ENCODE measurements around the gene GNAI3.

GNAI3 gene

DNA sequence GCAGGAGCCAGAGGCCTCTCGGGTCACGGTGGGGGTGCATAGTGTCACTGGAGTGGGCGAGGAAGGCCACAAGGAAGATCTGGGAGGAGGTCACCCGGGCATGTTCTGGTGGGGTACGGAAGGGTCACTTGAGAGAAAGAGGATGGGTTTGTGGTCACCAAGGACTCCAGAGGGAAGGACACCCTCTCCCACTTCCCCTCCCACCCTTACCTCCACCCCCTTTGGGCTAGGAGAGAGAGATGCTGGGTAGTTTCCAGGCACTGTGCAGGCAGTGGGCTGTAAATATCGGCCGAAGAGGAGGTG is 39.6 kb upstream of the GNAI3 start:
- TF ChIP-seq, protein P1, sequence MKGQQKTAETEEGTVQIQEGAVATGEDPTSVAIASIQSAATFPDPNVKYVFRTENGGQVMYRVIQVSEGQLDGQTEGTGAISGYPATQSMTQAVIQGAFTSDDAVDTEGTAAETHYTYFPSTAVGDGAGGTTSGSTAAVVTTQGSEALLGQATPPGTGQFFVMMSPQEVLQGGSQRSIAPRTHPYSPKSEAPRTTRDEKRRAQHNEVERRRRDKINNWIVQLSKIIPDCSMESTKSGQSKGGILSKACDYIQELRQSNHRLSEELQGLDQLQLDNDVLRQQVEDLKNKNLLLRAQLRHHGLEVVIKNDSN (IDR thresholded peaks at IDR 0.05): no peak
- TF ChIP-seq, protein P2, sequence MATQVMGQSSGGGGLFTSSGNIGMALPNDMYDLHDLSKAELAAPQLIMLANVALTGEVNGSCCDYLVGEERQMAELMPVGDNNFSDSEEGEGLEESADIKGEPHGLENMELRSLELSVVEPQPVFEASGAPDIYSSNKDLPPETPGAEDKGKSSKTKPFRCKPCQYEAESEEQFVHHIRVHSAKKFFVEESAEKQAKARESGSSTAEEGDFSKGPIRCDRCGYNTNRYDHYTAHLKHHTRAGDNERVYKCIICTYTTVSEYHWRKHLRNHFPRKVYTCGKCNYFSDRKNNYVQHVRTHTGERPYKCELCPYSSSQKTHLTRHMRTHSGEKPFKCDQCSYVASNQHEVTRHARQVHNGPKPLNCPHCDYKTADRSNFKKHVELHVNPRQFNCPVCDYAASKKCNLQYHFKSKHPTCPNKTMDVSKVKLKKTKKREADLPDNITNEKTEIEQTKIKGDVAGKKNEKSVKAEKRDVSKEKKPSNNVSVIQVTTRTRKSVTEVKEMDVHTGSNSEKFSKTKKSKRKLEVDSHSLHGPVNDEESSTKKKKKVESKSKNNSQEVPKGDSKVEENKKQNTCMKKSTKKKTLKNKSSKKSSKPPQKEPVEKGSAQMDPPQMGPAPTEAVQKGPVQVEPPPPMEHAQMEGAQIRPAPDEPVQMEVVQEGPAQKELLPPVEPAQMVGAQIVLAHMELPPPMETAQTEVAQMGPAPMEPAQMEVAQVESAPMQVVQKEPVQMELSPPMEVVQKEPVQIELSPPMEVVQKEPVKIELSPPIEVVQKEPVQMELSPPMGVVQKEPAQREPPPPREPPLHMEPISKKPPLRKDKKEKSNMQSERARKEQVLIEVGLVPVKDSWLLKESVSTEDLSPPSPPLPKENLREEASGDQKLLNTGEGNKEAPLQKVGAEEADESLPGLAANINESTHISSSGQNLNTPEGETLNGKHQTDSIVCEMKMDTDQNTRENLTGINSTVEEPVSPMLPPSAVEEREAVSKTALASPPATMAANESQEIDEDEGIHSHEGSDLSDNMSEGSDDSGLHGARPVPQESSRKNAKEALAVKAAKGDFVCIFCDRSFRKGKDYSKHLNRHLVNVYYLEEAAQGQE (IDR thresholded peaks at IDR 0.05; ENCODE audit: low read depth): no peak
- TF ChIP-seq NFIC (IDR thresholded peaks at IDR 0.05) (no peak), ZBTB7A (IDR thresholded peaks at IDR 0.05; ENCODE audit: low read depth) (no peak), TAF1 (IDR thresholded peaks at IDR 0.05; ENCODE audit: low read depth) (no peak), TCF12 (IDR thresholded peaks at IDR 0.05; ENCODE audit: low read depth) (no peak), RAD21 (IDR thresholded peaks at IDR 0.05; ENCODE audit: low read depth) (no peak), CREB1 (IDR thresholded peaks at IDR 0.05; ENCODE audit: low read depth) (no peak), CEBPB (IDR thresholded peaks at IDR 0.05) (no peak), EGR1 (IDR thresholded peaks at IDR 0.05) (no peak), TEAD4 (IDR thresholded peaks at IDR 0.05) (no peak), YY1 (IDR thresholded peaks at IDR 0.05; ENCODE audit: low read depth) (no peak), EP300 (IDR thresholded peaks at IDR 0.05; ENCODE audit: borderline replicate concordance) (no peak), FOXM1 (IDR thresholded peaks at IDR 0.05; ENCODE audit: borderline replicate concordance, low read depth) (no peak)
- TF ChIP-seq, protein P3, sequence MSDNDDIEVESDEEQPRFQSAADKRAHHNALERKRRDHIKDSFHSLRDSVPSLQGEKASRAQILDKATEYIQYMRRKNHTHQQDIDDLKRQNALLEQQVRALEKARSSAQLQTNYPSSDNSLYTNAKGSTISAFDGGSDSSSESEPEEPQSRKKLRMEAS (IDR thresholded peaks at IDR 0.05): no peak

DNA sequence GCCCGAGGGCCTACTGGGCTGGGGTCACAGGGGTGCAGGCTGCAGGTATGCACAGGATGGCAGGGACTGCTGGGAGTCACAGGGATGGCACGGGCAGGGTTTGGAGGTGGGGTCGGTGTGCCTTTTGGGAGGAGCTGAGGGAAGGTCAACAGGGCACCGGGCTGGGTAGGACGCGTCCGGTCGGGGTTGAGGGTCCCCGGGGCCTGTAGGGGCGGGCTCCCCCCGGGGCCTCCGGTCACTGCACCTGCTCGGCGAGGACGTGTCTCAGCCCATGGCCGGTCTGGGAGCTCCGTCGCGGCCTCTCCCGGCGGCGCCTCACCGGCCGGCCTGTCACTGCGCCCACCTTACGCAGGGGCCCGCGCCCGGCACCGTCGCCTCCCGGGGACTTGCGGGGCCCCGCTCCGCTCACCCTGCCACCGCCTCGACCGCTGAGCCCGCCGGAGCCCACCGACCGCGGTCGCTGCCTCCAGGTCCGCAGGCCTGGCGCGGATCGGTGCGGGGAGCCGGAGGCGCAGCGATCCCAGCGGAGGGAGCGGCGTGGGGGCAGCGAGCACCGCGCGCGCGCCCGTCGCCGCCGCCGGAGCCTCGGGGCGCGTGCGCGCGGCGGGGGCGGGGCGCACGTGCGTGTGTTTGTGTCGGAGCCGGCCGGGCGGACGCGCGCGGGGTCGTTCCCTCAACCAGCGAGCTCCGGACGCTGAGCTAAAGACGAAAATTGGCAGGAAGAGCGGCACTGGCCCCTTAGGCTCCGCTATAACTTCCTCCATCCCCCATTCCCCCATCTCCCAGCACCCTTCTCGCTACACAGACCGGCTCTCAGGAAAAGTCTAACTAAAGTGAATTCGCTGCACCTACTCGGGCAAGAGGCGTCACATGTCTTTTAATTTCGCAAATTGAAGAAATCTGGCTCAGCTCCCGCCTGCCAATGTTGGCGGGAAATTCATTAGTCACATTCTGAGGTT is 39.0 kb upstream of the GNAI3 start, which contains the start of gene AMIGO1:
AMIGO1 (minus strand) TSS at position 552 of the 959 bp plus-strand sequence. CDS start 815 bp downstream, outside the sequence.
- TF ChIP-seq CREB1 (IDR thresholded peaks at IDR 0.05; ENCODE audit: low read depth) (no peak), ZBTB7A (IDR thresholded peaks at IDR 0.05; ENCODE audit: low read depth) (peak; percentile 64; the same call in 1 of the 2 replicates), EP300 (IDR thresholded peaks at IDR 0.05; ENCODE audit: borderline replicate concordance) (no peak)
- TF ChIP-seq, protein P3 (IDR thresholded peaks at IDR 0.05): peak; percentile 65

DNA sequence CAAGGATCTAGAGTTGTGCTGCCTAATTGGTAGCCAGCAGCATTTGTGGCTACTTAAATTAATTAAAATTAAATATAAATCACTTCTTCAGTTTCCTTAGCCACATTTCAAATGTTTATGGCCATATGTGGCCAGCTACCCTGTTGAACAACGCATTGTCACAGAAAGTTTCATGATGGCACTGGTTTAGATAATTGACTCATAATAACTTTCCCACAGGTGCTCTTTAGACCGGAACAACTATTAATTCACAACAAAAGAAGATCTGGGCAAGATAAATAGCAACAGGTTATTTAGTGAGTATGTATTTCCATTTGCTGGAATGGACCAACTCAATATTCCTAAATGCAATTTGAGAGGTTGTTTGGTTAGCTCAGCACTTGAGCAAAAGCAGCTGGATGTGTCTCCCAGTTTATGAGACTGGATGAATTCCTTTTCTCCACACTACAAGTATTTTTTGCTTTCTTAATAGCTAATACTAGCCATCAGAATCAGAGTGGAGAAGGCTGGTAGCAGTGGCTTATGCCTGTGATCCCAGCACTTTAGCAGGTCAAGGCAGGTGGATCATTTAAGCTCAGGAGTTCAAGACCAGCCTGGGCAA is 35.2 kb upstream of the GNAI3 start:
- no peak for TF ChIP-seq CREB1 (IDR thresholded peaks at IDR 0.05; ENCODE audit: low read depth)
- TF ChIP-seq RAD21 (IDR thresholded peaks at IDR 0.05; ENCODE audit: low read depth): no peak

DNA sequence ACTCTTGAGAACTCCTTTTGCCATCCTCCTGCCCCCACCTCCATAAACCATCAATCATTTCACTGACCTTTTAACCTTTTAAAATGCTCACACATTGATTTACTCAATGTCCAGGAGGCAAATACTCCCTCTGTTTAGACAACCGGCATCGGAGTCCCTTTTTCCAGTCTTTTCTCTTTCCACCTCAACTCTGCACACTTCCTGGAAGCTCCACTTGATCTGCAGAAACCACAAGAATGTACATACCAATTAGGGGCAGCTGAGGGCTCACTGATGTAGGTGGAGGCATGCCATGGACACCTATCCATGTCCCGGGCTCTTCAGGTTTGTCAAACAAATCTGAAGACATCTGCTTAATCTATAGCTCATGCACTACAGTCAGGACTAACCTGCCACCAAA is 33.6 kb upstream of the GNAI3 start:
- TF ChIP-seq TAF1 (IDR thresholded peaks at IDR 0.05; ENCODE audit: low read depth): no peak

DNA sequence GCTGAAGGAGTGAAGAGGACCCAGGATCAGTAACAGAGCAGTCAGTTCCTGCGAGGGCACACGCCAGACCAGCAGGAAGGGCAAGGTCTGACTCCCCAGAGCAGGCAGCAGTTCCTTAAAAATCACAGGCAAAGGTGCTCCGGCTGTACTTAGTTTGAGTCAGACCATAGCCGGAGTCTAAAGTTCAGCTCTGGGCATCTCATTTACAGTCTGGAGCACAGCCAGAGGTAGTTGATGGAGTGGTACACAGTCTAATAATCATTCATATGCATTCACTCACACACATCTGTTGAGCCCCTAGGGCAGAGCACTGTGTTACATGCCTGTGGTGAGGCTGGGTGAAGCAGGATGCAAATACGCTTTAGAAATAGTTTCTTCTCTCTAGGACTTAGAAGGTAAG is 31.5 kb upstream of the GNAI3 start:
- TF ChIP-seq RAD21 (IDR thresholded peaks at IDR 0.05; ENCODE audit: low read depth) (no peak), FOXM1 (IDR thresholded peaks at IDR 0.05; ENCODE audit: borderline replicate concordance, low read depth) (no peak), TCF12 (IDR thresholded peaks at IDR 0.05; ENCODE audit: low read depth) (no peak), EGR1 (IDR thresholded peaks at IDR 0.05) (no peak), TAF1 (IDR thresholded peaks at IDR 0.05; ENCODE audit: low read depth) (no peak), NFIC (IDR thresholded peaks at IDR 0.05) (no peak), CEBPB (IDR thresholded peaks at IDR 0.05) (no peak), YY1 (IDR thresholded peaks at IDR 0.05; ENCODE audit: low read depth) (no peak), ZBTB7A (IDR thresholded peaks at IDR 0.05; ENCODE audit: low read depth) (no peak), EP300 (IDR thresholded peaks at IDR 0.05; ENCODE audit: borderline replicate concordance) (no peak), CREB1 (IDR thresholded peaks at IDR 0.05; ENCODE audit: low read depth) (no peak), TEAD4 (IDR thresholded peaks at IDR 0.05) (no peak)
- TF ChIP-seq, protein P1 (IDR thresholded peaks at IDR 0.05): no peak

DNA sequence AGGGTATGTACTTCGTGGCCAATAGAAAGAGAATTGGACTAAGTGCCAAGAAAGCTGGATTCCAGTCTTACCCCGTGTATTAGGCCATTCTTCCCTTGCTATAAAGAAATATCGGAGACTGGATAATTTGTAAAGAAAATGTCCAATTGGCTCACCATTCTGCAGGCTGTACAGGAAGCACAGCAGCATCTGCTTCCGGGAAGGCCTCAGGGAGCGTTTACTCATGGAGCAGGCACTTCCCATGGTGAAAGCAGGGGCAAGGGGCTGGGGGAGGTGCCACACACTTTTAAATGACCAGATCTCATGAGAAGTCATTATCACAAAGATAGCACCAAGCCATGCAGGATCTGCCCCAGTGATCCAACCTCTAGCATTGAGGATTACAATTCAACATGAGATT is 31.1 kb upstream of the GNAI3 start:
- TF ChIP-seq, protein P2 (IDR thresholded peaks at IDR 0.05; ENCODE audit: low read depth): no peak
- TF ChIP-seq FOXM1 (IDR thresholded peaks at IDR 0.05; ENCODE audit: borderline replicate concordance, low read depth) (no peak), CREB1 (IDR thresholded peaks at IDR 0.05; ENCODE audit: low read depth) (no peak), TEAD4 (IDR thresholded peaks at IDR 0.05) (no peak), NFIC (IDR thresholded peaks at IDR 0.05) (no peak), TAF1 (IDR thresholded peaks at IDR 0.05; ENCODE audit: low read depth) (no peak), CEBPB (IDR thresholded peaks at IDR 0.05) (no peak), EGR1 (IDR thresholded peaks at IDR 0.05) (no peak), TCF12 (IDR thresholded peaks at IDR 0.05; ENCODE audit: low read depth) (no peak), ZBTB7A (IDR thresholded peaks at IDR 0.05; ENCODE audit: low read depth) (no peak)
- TF ChIP-seq, protein P3 (IDR thresholded peaks at IDR 0.05): no peak

Measured in Ishikawa (cell line).